Transverse colon (tissue), 4 donors: ENCODE measurements around the gene PRRC2A.

Experiments used
- CTCF ChIP-seq, 5 experiments: fragments of 200-600 bp in 3 of 5; fragments of 450-650 bp in 2 of 5; sonication (generic) in 3 of 5; IDR thresholded peaks; 1 replicate in 2 of 5; 2 replicates in 3 of 5; pipeline ENCODE4 v1.5.1; 2016 to 2017; ENCODE audit warnings: antibody characterized with exemption in 5 of 5, inconsistent platforms in 3 of 5, mild to moderate bottlenecking in 2 of 5, moderate library complexity in 1 of 5
- EP300 ChIP-seq: sonication (generic); formaldehyde crosslinking; IDR thresholded peaks from one replicate; pipeline ENCODE4 v1.6.1; 2017; ENCODE audit warnings: antibody characterized with exemption, low read depth
- POLR2A ChIP-seq: fragments of 450-650 bp; IDR thresholded peaks from one replicate; pipeline ENCODE4 v1.6.1; 2016; ENCODE audit warnings: antibody characterized with exemption, mild to moderate bottlenecking, moderate library complexity
- POLR2AphosphoS5 ChIP-seq, 3 donors: sonication (generic); formaldehyde crosslinking; IDR thresholded peaks; one replicate each; pipeline ENCODE4 v1.6.1; 2016; ENCODE audit warnings: antibody characterized with exemption in 3 of 3

- TF ChIP-seq CTCF (IDR thresholded peaks at IDR 0.05) (no peak), POLR2AphosphoS5 (IDR thresholded peaks at IDR 0.05) (no peak), POLR2A (no peak), EP300 (no peak)
Observed at GRCh38 chr6:31636698-31637596, 16.4 kb downstream of the PRRC2A start.
